Keratinocyte (primary cell): ENCODE results near the gene JAM3. TPM values are rescaled to one million over a fixed set of nuclear protein-coding genes. Genes with fewer than 3 reads are reported as not detected.

ENCODE experiments used
- DNase-seq: peaks from one replicate; pipeline ENCODE4 v3.0.0-alpha.2; 2011; ENCODE audit warnings: low read depth, missing footprints, low spot score
- FAIRE-seq: peaks from 2 replicates; lab custom pipeline; 2011; peaks lifted over from hg19 to GRCh38; lab: Jason Lieb, UNC
- H2AFZ ChIP-seq: 2 replicates; pipeline ENCODE4 v1.6.0; 2012; ENCODE audit warnings: low read length, control low read depth, inconsistent platforms; ENCODE audit not compliant: control insufficient read depth
- H3K27ac ChIP-seq: 2 replicates; pipeline ENCODE4 v1.5.1; 2011; ENCODE audit warnings: low read length; ENCODE audit not compliant: control insufficient read depth, insufficient read depth
- H3K27me3 ChIP-seq: 3 replicates; pipeline ENCODE4 v1.6.0; 2011; ENCODE audit warnings: low read length; ENCODE audit not compliant: control insufficient read depth, insufficient read depth; ENCODE audit errors: extremely low read depth
- H3K36me3 ChIP-seq, 2 experiments: 2 replicates in 1 of 2; 3 replicates in 1 of 2; pipeline ENCODE4 v1.5.1; 2011; ENCODE audit warnings: low read length in 2 of 2, mild to moderate bottlenecking in 1 of 2; ENCODE audit not compliant: control insufficient read depth in 2 of 2, insufficient read depth in 2 of 2; ENCODE audit errors: extremely low read depth in 1 of 2
- H3K4me1 ChIP-seq: 3 replicates; pipeline ENCODE4 v1.5.1; 2011; ENCODE audit warnings: low read length; ENCODE audit not compliant: control insufficient read depth, insufficient read depth; ENCODE audit errors: extremely low read depth
- H3K4me2 ChIP-seq: 3 replicates; pipeline ENCODE4 v1.6.0; 2011; ENCODE audit warnings: low read depth, low read length; ENCODE audit not compliant: control insufficient read depth, insufficient read depth; ENCODE audit errors: extremely low read depth
- H3K4me3 ChIP-seq, 3 experiments: fragments of 200-600 bp in 1 of 3; sonication (generic) in 1 of 3; 2 replicates in 2 of 3; 3 replicates in 1 of 3; pipeline ENCODE4 v1.5.1; 2011 to 2016; ENCODE audit warnings: low read length in 3 of 3, mild to moderate bottlenecking in 3 of 3, control low read depth in 2 of 3, inconsistent platforms in 1 of 3, low read depth in 1 of 3, mixed read lengths in 1 of 3, mixed run types in 1 of 3, moderate library complexity in 1 of 3; ENCODE audit not compliant: control insufficient read depth in 2 of 3, insufficient read depth in 2 of 3; ENCODE audit errors: extremely low read depth in 1 of 3
- H3K79me2 ChIP-seq: 2 replicates; pipeline ENCODE4 v1.6.0; 2012; ENCODE audit warnings: low read length; ENCODE audit not compliant: control insufficient read depth, insufficient read depth
- H3K9ac ChIP-seq: 3 replicates; pipeline ENCODE4 v1.6.0; 2011; ENCODE audit warnings: low read length; ENCODE audit not compliant: control insufficient read depth, insufficient read depth; ENCODE audit errors: extremely low read depth
- H3K9me1 ChIP-seq: 3 replicates; pipeline ENCODE4 v1.6.0; 2011; ENCODE audit warnings: low read length; ENCODE audit not compliant: control insufficient read depth, insufficient read depth; ENCODE audit errors: extremely low read depth
- H3K9me3 ChIP-seq: 2 replicates; pipeline ENCODE4 v1.5.1; 2012; ENCODE audit warnings: low read depth, low read length; ENCODE audit not compliant: control insufficient read depth
- H4K20me1 ChIP-seq: 3 replicates; pipeline ENCODE4 v1.6.0; 2011; ENCODE audit warnings: low read length; ENCODE audit not compliant: control insufficient read depth, insufficient read depth; ENCODE audit errors: extremely low read depth
- EZH2 ChIP-seq: IDR thresholded peaks from one replicate; pipeline ENCODE4 v1.6.1; 2012; ENCODE audit warnings: inconsistent platforms, mild to moderate bottlenecking, low read length, moderate library complexity
- dilution Hi-C: fragments of 300-500 bp; cut with MboI; formaldehyde crosslinking; loops from one replicate; pipeline ENCODE4 v1.7.0; 2020; ENCODE audit warnings: low sequenced_read_pairs; ENCODE audit not compliant: extremely low pct_ligation_motif_present
- polyA plus RNA-seq, 5 experiments: library from polyadenylated mRNA; depleted of rRNA in 3 of 5; stranded (reverse) in 3 of 5; stranded (forward) in 1 of 5; unstranded in 1 of 5; fragments of >200 nt; gene quantifications; 1 replicate in 1 of 5; 2 replicates in 3 of 5; 3 replicates in 1 of 5; pipeline versions ENCODE4 v1.2.1 to v1.2.3, GENCODE V29; 2011 to 2012; ENCODE audit warnings: missing spikeins in 2 of 5, low read depth in 1 of 5, low replicate concordance in 1 of 5
- TF ChIP-seq, protein P1 (sequence below), 3 experiments: IDR thresholded peaks in 1 of 3; conservative IDR thresholded peaks in 1 of 3; optimal IDR thresholded peaks in 1 of 3; 2 replicates in 2 of 3; 3 replicates in 1 of 3; pipeline versions ENCODE3 to v1.5.1; 2011; ENCODE audit warnings: low read length in 3 of 3, mild to moderate bottlenecking in 3 of 3, moderate library complexity in 2 of 3, control low read depth in 1 of 3, inconsistent platforms in 1 of 3; ENCODE audit not compliant: insufficient read depth in 2 of 3; ENCODE audit errors: extremely low read depth in 1 of 3

Gene JAM3
- polyA plus RNA-seq, 1 donor (not counting 4 experiments of a cell fraction or from before 2014, with no cell fraction given): 11.4 TPM

DNA sequence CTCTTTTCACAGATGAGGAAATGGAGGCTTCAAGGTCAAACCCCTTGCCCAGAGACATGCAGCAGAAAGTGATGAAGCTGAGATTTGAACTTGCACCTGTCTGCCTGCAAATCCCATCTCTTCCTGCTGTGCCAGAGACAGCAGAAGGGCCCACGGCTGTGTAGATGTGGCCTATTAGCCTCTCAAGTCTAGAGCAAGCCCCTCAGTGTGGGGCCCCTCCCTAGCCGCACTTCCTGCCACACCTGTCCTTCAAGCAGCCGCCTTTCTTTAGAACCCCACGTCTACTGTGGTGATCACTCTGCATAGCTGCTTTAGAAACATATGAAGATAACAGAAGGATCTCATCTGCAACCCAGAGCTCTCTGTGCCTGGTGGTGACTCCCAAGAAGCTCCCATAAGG is 41.2 kb upstream of the JAM3 start:
- dilution Hi-C loops: no loop called here
- no peaks in the 10 kb centered on the region for H4K20me1 ChIP-seq
- peaks cover 37% of the 10 kb centered on the region for H3K4me1 ChIP-seq
- no peak for DNase-seq
- no peaks in the 10 kb centered on the region for H3K27me3 ChIP-seq
- H2AFZ ChIP-seq: no peak overlapping the region
- no peaks in the 10 kb centered on the region for H3K36me3 ChIP-seq
- H3K9me3 ChIP-seq: no peaks in the 10 kb centered on the region
- FAIRE-seq: no peak
- no peak overlapping the region for H3K4me2 ChIP-seq
- H3K9me1 ChIP-seq: no peaks in the 10 kb centered on the region
- no peaks in the 10 kb centered on the region for H3K79me2 ChIP-seq
- H3K4me3 ChIP-seq: no peak overlapping the region
- TF ChIP-seq EZH2: no peak
- TF ChIP-seq, protein P1, sequence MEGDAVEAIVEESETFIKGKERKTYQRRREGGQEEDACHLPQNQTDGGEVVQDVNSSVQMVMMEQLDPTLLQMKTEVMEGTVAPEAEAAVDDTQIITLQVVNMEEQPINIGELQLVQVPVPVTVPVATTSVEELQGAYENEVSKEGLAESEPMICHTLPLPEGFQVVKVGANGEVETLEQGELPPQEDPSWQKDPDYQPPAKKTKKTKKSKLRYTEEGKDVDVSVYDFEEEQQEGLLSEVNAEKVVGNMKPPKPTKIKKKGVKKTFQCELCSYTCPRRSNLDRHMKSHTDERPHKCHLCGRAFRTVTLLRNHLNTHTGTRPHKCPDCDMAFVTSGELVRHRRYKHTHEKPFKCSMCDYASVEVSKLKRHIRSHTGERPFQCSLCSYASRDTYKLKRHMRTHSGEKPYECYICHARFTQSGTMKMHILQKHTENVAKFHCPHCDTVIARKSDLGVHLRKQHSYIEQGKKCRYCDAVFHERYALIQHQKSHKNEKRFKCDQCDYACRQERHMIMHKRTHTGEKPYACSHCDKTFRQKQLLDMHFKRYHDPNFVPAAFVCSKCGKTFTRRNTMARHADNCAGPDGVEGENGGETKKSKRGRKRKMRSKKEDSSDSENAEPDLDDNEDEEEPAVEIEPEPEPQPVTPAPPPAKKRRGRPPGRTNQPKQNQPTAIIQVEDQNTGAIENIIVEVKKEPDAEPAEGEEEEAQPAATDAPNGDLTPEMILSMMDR (optimal IDR thresholded peaks at IDR 0.05 in 1 of 3, IDR thresholded peaks at IDR 0.05 in 1 of 3, conservative IDR thresholded peaks at IDR 0.05 in 1 of 3; ENCODE audit: extremely low read depth in 1 of 3, insufficient read depth in 2 of 3, low read length in 3 of 3): no peak
- no peak overlapping the region for H3K27ac ChIP-seq
- no peak overlapping the region for H3K9ac ChIP-seq

DNA sequence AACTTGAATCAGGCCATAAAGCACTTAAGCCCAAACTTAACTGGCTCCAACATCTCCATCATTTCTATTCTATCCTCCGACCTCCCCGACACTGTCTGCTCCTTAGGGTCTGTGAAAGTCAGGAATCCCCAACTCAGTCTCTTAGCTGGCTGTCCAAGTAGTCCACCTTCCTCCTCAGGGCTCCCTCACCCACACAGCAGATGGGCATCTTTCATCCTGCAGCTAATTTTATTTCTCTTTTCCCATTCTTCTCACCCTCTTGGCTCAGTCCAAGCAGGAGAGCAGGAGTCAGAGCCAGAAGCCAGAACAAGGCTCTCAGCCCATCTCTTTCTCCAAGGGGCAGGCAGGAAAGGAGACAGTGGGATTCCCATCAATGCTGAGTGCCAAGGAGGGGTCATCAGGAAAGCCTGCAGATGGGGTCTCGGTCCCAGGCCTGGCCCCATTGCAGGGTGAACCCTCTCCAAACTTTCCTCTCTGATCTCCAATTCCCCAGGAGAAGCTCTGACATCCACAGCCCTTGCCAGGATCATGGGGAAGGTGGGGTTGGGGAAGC is 40.4 kb upstream of the JAM3 start:
- no peaks in the 10 kb centered on the region for H3K27me3 ChIP-seq
- H3K9me1 ChIP-seq: no peaks in the 10 kb centered on the region
- no peak for TF ChIP-seq EZH2
- TF ChIP-seq, protein P1 (optimal IDR thresholded peaks at IDR 0.05 in 1 of 3, IDR thresholded peaks at IDR 0.05 in 1 of 3, conservative IDR thresholded peaks at IDR 0.05 in 1 of 3; ENCODE audit: extremely low read depth in 1 of 3, insufficient read depth in 2 of 3, low read length in 3 of 3): no peak
- no peaks in the 10 kb centered on the region for H4K20me1 ChIP-seq
- H2AFZ ChIP-seq: no peak overlapping the region
- dilution Hi-C loops: no loop called here
- no peaks in the 10 kb centered on the region for H3K9me3 ChIP-seq
- FAIRE-seq (no peak), DNase-seq (no peak)
- H3K27ac ChIP-seq: no peak overlapping the region
- no peaks in the 10 kb centered on the region for H3K79me2 ChIP-seq
- no peaks in the 10 kb centered on the region for H3K36me3 ChIP-seq
- H3K4me1 ChIP-seq: peaks cover 44% of the 10 kb centered on the region
- no peak overlapping the region for H3K4me3 ChIP-seq
- no peak overlapping the region for H3K9ac ChIP-seq
- H3K4me2 ChIP-seq: no peak overlapping the region
